ENCODE results near the gene RPS2. TPM values are rescaled to one million over a fixed set of nuclear protein-coding genes. Genes with fewer than 3 reads are reported as not detected.

Gene RPS2
- total RNA-seq, 1 experiment from 2014 or later = 2,920 TPM

DNA sequence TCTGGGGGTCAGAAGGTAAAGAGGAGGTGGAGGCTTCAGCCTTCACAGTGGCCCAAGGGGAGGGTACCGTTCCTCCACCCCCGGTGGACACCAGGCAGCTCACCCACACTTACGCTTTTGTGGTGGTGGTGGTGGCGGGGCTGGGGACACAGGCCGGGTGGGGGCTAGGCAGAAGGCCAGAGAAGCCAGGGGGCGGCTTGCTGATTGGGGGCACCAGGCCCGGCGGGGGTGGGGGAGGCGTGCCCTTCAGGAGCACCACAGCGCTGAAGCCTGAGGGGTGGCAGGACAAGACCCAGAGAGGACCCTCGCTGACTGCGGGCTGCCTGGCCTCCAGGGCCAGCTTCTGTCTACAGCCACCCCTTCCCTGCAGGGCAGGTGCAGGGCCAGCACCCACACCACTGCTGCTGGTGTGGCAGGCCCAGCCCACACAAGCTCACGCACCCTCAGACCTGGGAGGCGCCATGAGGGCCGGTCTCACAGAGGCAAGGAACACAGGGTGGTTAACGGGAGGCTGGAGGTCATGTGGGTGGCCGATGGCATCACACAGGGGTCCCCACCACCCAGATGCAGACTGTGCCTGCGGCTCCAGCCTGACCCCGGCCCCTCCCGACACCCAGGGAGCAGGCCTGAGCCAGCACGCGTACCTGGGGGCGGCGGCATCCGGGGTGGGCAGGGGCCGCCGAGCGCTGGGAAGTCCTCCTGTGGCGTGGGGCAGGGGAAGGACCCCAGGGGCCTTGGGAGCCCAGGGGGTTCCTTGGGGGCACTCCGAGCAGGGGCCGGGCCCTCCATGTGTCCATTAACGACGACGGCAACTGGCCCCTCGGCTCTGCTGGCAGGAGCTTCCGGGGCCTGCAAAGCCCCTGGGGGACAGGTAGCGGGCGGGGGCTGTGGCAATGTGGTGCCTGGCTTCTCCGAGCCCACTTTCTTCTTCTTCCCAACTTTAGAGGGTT lies 34.5 kb upstream of the RPS2 start:
- DNase-seq (ENCODE audit: low spot score) = no peak

DNA sequence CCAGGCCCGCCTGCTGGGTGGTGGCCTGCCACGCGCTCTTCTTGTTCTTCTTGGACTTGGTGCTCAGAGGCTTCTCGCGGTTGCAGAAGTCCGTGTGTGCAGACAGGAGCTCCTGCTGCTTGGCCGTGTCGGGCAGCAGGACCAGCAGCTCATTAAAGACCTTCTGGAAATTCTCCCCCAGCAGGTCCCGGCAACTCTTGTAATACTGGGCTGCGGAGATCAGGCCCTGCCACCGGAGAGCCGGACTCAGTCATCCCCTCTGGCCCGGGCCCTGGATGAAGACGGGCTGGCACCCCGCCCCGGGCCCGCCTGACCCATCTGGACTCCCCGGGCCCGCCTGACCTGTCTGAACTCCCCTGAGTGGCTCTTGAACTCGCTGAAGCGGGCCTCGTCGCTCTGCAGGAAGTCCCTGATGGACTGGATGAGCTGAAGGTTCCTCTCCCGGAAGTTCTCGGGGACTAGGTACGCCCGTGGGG lies 33.8 kb upstream of the RPS2 start:
- DNase-seq (ENCODE audit: low spot score) = no peak

DNA sequence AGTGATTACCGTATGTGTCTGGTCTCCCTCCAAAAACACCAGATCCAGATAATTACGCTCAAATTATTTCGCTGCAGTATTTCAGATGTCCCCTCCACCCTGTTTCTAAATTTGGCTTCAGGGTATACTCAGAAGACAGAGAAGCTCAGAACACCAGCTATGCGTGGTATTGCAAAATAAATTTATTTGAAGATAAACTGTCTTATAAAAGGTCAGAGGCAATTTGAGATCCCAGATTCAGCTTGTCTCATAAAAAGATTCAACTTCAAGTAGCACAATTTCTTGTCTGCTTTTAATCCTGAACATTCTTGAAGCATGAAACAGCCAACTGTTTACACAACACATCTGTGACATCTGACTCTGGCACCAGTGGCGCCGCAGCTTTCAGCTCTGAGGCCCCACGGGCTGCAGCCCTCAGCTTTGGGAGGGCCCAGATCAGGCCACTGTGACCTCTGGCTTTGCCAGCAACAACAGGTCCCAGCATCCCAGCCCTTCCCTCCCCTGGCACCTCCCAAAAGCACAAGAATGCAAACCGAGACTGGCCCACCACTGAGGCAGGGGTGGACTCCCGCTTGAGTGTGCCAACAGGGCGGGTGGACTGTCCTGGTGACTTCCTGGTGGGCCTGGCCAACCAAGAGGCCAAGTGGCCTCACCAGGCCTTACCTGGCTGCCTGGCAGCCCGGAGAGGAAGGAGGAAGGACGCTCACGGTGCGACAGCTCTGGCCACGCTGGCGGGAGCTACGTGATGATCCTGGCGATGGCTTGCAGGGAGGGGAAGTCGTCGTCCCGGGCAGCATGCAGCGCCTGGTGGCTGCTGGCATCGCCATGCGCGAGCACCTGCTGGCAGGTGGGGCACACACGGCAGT lies 33.1 kb upstream of the RPS2 start:
- peak; percentile 64 for DNase-seq (ENCODE audit: low spot score)

DNA sequence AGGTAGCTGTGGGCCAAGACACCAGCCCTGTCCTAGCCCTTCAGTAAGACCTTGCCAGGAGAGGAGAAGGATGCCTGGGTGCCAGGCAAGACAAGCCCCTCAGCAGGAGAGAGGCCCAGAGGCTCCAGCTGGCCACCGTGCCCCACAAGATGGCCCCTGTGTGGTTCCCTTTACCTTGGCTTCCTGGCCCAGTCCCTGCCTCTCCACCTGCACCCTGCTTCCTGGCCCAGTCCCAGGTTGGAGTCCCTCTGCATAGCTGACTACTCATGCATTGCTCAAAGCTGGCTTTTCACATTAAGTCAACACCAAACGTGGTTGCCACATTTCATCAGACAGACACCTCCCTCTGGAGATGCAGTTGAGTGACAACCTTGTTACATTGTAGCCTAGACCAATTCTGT lies 29.1 kb upstream of the RPS2 start:
- DNase-seq (ENCODE audit: low spot score) = no peak

DNA sequence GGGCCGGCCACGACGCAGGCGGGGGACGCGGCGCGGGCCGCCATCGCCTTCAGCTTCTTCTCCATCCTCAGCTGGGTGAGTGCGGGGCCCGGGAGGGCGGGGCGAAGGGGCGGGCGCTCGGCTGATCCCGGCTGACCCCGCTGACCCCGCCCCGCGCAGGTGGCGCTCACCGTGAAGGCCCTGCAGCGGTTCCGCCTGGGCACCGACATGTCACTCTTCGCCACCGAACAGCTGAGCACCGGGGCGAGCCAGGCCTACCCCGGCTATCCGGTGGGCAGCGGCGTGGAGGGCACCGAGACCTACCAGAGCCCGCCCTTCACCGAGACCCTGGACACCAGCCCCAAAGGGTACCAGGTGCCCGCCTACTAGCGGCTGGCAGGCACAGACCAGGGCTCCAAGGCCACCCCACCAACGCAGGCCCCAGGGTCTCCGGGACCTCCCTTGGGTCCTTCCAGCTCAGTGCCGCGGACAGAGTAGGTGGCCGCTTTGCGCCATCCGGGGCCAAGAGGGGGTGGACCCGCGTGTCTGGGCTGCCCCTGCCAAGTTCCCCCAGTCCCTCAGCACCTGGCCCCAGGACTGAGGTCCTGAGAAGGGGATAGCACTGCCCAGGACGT lies 28.2 kb upstream of the RPS2 start:
- DNase-seq (ENCODE audit: low spot score) = no peak

DNA sequence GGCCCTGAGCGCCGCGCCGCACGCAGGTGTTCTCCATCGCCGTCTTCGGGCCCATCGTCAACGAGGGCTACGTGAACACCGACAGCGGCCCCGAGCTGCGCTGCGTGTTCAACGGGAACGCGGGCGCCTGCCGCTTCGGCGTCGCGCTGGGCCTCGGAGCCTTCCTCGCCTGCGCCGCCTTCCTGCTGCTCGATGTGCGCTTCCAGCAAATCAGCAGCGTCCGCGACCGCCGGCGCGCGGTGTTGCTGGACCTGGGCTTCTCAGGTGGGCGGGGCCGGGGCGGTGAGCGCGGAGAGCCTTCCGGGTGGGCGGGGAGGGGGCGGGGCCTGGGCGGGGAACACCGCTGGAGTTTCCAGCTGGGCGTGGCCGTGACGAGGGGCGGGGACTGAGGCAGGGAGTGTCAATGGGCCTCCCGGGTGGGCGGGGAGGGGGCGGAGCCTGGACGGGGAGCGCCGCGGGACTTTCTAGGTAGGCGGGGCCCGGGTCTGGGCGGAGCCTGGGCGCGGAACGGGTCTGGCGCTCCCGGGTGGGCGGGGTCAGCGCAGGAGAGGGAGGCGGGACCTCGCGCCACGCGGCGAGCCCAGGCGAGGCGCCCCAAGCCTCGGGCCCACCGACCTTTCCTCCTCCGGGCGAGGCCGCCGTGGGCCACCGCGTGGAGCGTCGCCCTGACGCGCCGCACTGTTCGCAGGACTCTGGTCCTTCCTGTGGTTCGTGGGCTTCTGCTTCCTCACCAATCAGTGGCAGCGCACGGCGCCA lies 27.5 kb upstream of the RPS2 start:
- DNase-seq (ENCODE audit: low spot score) = no peak

DNA sequence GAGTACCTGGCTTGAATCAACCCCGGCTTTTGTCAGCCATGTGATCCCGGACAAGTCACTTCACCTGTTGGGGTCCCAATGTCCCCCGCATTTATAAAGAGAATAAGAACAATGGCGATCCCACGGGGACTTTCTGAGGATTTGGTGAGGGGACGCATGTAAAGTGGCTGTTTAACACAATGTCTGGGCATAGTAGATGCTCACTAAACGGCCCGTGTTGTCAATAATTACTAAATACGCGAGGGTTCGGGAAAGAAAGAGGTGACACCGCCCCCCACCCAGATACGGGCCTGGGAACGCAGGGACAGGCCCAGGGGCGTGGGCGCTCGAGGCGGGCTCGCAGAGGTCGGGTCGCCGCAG lies 26.9 kb upstream of the RPS2 start:
- no peak for DNase-seq (ENCODE audit: low spot score)

DNA sequence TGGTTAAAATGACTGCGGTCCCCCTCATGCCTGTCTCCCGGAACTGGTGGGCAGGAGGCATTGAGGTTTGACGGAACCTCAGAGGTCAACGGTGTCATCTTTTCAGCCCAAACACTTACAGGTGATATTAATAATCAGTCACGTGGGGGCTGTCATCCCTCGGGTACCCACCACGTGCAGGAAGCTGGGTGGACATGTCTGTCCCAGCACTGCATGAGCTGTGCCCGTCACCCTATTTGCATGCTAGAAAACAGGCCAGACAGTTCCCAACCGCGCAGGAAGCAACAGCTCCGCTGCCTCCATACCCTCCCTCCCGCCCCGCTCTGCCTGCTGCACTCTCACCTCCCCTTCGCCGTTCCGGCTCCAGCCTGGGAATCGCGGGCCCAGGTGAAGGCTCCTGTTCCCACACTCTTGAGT lies 26.5 kb upstream of the RPS2 start:
- no peak for DNase-seq (ENCODE audit: low spot score)

DNA sequence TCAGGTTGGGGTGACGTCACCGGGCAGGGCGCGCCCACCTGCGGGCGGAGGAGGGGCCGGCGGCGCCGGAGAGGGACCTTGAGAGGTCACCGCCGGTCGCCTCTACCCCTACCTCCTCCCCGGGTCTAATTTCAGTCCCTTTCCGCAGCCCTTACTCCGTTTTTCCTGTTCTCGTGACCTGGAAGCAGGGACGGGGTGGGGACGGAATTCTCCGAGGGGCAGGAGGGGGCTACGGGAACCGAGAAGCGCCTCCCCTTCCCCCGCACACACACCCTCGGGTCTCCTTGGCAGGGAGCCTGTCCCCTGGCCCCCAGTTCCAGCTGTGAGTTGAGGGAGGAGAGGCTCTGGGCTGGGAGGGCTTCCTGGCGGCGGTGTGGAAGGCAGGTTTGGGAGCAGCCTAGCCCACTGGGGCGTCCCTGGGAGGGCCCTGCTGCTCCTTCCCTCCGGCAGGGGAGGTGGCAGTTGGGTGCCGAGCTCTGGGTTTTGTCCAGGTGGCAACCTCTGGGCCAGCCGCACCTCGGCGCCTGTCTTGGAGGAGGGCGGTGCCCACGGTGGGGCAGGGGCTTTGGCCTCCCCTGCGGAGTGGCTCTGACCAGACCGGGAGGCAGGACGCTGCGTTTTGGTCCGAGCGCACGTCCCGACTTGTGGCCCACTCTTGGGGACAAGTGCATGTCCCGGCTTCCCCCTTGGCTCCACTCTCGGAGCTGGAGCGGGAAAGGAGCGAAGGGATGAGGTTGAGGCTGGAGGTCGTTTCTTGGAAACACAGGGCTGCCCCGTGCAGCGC lies 25.9 kb upstream of the RPS2 start:
- DNase-seq (ENCODE audit: low spot score) = no peak

DNA sequence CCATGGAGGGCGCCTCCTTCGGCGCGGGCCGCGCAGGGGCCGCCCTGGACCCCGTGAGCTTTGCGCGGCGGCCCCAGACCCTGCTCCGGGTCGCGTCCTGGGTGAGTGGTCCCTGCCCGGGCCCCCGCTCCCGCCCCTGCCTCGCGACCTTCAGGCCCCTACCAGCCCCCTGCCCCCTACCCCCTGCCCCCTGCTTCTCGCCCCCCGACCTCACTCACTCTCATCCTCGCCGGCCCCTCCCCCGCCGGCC lies 25.4 kb upstream of the RPS2 start:
- no peak for DNase-seq (ENCODE audit: low spot score)

DNA sequence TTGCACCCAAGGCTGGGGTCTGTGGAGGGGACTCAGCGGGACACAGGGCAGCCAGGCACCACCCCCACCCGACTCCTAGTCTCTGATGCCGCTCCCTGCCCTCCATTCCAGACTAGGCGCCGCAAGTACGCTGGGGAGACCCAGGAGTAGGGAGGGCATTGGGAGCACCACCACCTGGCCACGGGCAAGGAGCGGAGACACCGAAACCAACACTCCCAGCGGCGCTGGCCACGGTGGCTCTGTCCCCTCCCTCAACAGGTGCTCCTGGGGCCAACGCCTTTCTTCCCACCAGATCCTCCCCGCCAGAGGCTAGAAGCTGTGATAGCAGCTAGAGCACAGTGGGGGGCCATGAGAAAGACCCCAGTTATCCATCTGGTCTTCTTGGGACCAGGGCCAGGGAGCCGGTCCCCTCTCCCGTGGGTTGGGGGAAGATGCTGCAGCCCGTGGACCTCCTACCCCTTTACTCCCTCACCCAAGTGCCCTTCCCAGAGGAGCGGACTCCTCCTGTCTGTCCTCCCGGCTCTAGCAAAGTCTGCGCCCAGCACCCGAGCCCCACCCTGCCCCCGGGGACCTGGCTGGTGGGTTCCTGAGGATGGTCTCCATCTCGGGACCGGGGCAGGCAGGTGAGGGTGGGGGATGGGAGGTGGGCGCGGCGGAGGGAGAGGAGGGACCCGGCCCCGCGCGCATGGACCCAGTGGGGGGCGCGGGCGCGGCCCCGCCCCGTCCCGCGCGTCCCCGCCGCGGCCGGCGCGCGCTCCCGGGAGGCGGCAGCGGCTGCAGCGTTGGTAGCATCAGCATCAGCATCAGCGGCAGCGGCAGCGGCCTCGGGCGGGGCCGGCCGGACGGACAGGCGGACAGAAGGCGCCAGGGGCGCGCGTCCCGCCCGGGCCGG lies 24.8 kb upstream of the RPS2 start, which contains the start of gene SYNGR3:
Gene SYNGR3 (plus strand): TSS at position 762 of the 892 bp plus-strand sequence. CDS start 133 bp downstream, outside the sequence.
- no peak for DNase-seq (ENCODE audit: low spot score)

DNA sequence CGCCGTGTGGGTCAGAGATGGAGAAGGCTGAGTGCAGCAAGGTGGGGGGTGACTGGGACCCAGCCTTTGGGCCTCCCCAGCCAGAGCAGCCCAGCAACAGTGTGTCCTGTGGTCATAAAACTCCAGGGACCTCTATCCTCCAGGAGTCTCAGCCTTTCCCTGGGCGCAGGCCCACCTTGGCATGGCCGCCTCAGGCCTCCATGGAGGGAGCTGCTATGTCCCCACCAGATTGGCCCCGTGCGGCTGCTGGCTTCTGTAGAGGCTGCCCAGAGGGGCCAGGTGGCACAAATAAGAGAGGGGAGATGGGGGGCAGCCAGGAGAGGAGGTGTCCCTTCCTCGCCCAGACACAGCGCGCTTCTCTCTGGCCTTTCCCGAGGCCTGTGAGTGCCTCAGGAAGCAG lies 22.6 kb upstream of the RPS2 start:
- no peak for DNase-seq (ENCODE audit: low spot score)

DNA sequence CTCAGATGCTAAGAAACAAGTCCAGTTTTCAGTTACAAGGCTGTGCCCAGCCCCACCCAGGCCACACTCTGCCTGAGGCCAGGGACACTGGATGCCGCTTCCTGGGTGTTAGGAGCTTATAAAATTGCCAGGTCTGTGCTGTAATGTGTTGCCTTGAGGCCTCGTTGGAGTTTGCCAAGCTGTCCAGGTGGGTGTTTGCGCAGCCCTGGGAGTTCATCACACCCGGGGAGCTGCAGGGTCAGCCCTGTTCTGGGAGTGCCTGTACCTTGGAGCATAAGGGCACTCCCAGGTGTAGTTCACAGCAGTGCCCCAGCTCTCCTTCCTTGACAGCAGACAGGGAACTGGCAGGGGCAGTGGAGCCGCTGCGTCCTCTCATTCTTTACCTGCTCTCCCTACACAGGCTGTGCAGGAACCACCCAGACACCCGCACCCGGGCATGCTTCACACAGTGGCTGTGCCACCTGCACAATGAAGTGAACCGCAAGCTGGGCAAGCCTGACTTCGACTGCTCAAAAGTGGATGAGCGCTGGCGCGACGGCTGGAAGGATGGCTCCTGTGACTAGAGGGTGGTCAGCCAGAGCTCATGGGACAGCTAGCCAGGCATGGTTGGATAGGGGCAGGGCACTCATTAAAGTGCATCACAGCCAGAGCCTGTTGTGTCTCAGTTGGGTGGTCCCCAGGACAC lies 21.0 kb upstream of the RPS2 start:
- no peak for DNase-seq (ENCODE audit: low spot score)

DNA sequence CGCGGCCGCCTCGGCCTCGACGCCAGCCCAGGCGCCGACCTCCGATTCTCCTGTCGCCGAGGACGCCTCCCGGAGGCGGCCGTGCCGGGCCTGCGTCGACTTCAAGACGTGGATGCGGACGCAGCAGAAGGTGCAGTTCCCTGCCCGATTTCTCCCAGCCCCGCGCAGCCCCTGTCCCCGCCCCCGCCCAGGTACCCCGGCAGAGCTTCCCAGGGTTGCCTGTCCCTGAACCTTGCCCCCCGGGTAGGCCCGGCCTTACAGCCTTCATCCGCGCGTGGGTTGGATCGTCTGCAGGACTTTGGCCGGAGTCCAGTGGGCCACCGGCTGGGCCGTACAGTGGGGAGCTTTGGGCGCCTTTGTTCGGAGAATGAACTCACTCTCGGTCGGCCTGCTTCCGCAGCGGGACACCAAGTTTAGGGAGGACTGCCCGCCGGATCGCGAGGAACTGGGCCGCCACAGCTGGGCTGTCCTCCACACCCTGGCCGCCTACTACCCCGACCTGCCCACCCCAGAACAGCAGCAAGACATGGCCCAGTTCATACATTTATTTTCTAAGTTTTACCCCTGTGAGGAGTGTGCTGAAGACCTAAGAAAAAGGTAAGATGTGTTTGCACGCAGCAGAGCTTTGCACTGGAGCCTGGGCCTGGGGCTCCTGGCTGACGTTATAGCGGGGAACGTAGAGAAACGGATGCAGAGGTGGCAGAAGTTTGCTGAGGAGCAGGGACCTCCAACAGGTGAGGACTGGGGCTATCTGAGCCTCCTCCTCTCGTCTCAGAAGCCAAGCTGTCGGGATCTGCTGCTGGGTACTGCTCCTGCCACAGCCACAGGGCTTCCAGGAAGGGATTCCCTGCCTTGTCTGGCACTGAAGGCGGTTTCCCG lies 20.0 kb upstream of the RPS2 start:
- no peak for DNase-seq (ENCODE audit: low spot score)

DNA sequence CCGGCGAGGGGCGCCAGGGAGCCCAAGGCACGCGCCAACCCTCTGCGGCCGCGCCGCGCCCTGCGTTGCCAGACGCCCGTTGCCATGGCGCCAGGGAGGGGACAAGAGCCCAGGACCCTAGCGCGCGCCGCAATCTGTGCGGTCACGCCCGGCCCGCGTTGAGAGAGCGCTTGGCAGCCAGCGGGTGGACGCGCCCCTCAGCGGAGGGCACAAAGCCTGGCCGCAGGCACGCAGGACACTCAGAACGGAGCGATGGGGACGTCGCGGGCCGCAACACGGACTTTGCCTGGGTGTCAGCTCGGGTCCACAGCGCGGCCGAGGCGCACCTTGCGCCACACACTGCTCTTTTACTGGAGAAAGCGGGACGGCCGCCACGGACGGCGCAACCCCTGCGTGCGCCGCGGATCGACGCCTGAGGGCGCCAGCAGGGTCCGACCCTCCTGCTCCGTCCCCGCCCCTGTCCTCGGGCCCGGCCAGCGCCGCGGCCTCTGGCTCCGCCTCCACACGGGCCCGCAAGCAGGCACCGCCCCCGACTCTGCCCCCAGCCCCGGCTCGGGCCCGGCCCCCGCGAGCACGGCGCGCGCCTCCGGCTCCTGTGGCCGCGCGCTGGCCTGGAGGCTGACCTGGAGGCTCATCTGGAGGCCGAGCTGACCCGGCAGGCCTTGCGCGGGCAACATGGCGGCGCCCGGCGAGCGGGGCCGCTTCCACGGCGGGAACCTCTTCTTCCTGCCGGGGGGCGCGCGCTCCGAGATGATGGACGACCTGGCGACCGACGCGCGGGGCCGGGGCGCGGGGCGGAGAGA lies 19.1 kb upstream of the RPS2 start, which contains the start of gene GFER:
Gene GFER (plus strand): TSS at position 650 of the 803 bp plus-strand sequence. CDS start 26 bp downstream, at position 676.
- peak; percentile 77 for DNase-seq (ENCODE audit: low spot score)

DNA sequence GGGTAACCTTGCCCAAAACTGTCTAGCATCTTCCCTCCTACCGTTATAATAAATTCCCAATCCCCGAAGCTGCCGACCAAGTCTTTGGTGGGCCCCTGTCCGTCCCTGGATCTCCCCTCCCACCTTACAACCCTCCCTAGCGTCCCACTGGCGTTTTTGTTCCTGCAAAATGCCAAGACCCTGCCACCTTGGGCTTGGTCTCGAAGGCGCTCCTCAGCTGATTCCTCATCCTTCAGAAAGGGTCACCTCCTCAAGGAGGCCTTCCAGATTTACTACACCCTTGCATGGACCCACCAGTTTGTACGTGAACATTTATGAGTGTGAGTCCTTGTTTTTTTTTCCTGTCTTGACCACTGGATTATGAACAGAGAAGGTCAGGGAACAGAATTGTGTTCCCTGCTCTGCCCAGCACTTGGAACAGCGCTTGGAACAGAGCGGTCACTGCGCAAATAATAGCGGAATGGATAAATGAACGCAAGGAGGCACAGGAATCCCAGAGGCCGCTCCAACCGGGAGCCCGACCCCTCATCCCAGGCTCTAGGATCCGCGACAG lies 18.4 kb upstream of the RPS2 start:
- no peak for DNase-seq (ENCODE audit: low spot score)

DNA sequence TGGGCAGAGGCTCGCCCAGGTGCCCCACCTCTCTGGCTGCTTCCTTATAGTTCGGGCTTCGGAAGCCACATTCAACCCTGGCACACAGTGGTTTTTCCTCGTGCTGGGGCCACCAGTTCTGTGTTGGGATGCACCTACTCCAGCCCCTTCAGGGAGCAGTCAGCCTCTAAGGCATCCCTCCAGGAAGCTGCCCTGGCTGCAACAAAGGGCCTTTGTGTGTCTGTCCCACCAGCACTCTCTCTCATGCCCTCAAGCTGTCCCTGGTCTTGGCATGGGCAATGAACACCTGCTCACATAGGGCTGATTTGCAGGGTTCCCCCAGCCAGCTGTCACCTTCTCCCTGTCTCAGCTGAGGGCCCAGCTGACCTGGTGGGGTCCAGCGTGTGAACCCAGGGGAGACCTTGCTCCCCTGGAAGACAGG lies 17.4 kb upstream of the RPS2 start:
- DNase-seq (ENCODE audit: low spot score) = no peak

Data from H4 (cell line).